ENCODE data around the gene IL1RAPL1.

IL1RAPL1 gene

DNA sequence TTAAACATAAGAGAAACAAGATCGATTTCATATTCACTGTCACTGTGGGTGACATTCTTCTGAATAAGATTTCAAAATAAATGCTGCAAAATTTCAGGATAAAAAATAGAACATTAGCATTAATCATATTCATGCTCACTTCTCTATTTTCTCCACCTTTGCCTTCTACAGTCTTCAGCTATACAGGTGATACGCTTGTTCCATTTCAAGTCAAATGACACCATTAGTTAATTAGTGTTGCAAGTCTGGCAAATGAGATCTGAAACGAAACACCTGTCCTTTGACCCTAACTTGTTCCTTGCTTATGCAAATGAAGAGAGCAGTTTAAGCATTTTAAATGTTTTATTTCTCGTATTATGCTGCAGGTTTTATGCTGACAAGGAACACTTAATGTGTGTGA, 960.6 kb downstream of the IL1RAPL1 start:
- Histone ChIP-seq H3K27me3 (replicated peaks) (no peaks in the 10 kb centered on the region), H3K36me3 (replicated peaks) (no peaks in the 10 kb centered on the region), H3K4me3 (ENCODE audit: low read depth, low read length) (no peak overlapping the region), H3K27ac (no peak overlapping the region)
- in situ Hi-C loops (cut with HindIII; ENCODE audit: low pct_ligation_motif_present, low sequenced_read_pairs), result no loop called here
- no peak for DNase-seq
- TF ChIP-seq, protein P1, sequence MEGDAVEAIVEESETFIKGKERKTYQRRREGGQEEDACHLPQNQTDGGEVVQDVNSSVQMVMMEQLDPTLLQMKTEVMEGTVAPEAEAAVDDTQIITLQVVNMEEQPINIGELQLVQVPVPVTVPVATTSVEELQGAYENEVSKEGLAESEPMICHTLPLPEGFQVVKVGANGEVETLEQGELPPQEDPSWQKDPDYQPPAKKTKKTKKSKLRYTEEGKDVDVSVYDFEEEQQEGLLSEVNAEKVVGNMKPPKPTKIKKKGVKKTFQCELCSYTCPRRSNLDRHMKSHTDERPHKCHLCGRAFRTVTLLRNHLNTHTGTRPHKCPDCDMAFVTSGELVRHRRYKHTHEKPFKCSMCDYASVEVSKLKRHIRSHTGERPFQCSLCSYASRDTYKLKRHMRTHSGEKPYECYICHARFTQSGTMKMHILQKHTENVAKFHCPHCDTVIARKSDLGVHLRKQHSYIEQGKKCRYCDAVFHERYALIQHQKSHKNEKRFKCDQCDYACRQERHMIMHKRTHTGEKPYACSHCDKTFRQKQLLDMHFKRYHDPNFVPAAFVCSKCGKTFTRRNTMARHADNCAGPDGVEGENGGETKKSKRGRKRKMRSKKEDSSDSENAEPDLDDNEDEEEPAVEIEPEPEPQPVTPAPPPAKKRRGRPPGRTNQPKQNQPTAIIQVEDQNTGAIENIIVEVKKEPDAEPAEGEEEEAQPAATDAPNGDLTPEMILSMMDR (IDR thresholded peaks at IDR 0.05; ENCODE audit: low read depth, low read length, missing control alignments), result no peak

- in situ Hi-C loops (cut with HindIII; ENCODE audit: low pct_ligation_motif_present, low sequenced_read_pairs), result no loop called here
- H3K27ac ChIP-seq, result no peak overlapping the region
- TF ChIP-seq, protein P1 (IDR thresholded peaks at IDR 0.05; ENCODE audit: low read depth, low read length, missing control alignments), result no peak
- H3K36me3 ChIP-seq (replicated peaks), result no peaks in the 10 kb centered on the region
- no peaks in the 10 kb centered on the region for H3K27me3 ChIP-seq (replicated peaks)
- no peak for DNase-seq
- H3K4me3 ChIP-seq (ENCODE audit: low read depth, low read length), result no peak overlapping the region
Observed at GRCh38 chrX:29553542-29553941, 966.3 kb downstream of the IL1RAPL1 start.

- no peak overlapping the region for H3K27ac ChIP-seq
- no peak for DNase-seq
- H3K36me3 ChIP-seq (replicated peaks), result no peaks in the 10 kb centered on the region
- no peaks in the 10 kb centered on the region for H3K27me3 ChIP-seq (replicated peaks)
- in situ Hi-C loops (cut with HindIII; ENCODE audit: low pct_ligation_motif_present, low sequenced_read_pairs), result no loop called here
- TF ChIP-seq, protein P1 (IDR thresholded peaks at IDR 0.05; ENCODE audit: low read depth, low read length, missing control alignments), result no peak
- no peak overlapping the region for H3K4me3 ChIP-seq (ENCODE audit: low read depth, low read length)
Observed at GRCh38 chrX:29555465-29556091, 968.3 kb downstream of the IL1RAPL1 start.

DNA sequence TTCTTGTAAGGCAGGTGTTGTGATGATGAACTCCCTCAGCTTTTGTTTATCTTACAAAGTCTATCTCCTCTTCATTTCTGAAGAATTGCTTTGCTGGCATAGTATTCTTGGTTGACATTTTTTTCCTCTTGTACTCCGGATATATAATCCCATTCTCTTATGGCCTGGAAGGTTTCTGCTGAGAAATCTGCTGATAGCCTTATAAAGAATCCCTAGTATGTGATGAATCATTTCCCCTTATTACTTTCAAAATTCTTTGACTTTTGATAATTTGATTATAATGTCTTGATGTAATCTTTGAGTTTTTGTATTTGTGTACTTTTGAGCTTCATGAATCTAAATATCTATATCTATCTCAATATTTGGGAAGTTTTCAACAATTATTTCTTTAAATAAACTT, 972.8 kb downstream of the IL1RAPL1 start:
- H3K4me3 ChIP-seq (ENCODE audit: low read depth, low read length), result no peak overlapping the region
- no peaks in the 10 kb centered on the region for H3K36me3 ChIP-seq (replicated peaks)
- no peak overlapping the region for H3K27ac ChIP-seq
- DNase-seq, result no peak
- in situ Hi-C loops (cut with HindIII; ENCODE audit: low pct_ligation_motif_present, low sequenced_read_pairs), result no loop called here
- H3K27me3 ChIP-seq (replicated peaks), result no peaks in the 10 kb centered on the region
- TF ChIP-seq, protein P1 (IDR thresholded peaks at IDR 0.05; ENCODE audit: low read depth, low read length, missing control alignments), result no peak

- no peak overlapping the region for H3K27ac ChIP-seq
- H3K27me3 ChIP-seq (replicated peaks), result no peaks in the 10 kb centered on the region
- H3K4me3 ChIP-seq (ENCODE audit: low read depth, low read length), result no peak overlapping the region
- DNase-seq, result no peak
- no peaks in the 10 kb centered on the region for H3K36me3 ChIP-seq (replicated peaks)
- in situ Hi-C loops (cut with HindIII; ENCODE audit: low pct_ligation_motif_present, low sequenced_read_pairs), result no loop called here
- TF ChIP-seq, protein P1 (IDR thresholded peaks at IDR 0.05; ENCODE audit: low read depth, low read length, missing control alignments), result no peak
Observed at GRCh38 chrX:29561417-29561816, 974.2 kb downstream of the IL1RAPL1 start.

DNA sequence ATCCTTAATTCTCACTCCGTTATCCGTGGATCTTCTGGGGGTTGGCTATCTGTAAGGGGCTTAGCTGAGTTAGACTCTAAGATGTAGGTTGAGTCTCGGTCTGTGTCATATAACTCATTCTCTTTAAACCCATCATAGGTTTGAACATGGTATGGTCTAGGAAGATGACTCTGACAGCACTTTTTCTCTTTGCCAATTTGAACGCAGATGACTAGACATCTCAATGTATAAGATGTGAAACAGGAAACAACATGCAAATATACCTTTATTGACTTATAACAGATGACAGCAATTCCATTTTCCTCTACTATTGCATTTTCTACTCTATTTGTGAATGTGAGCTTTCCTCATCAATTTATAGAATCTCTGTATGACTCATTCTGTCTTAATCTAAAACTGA, 993.3 kb downstream of the IL1RAPL1 start:
- Histone ChIP-seq H3K36me3 (replicated peaks) (no peaks in the 10 kb centered on the region), H3K27ac (no peak overlapping the region), H3K27me3 (replicated peaks) (no peaks in the 10 kb centered on the region), H3K4me3 (ENCODE audit: low read depth, low read length) (no peak overlapping the region)
- no peak for DNase-seq
- in situ Hi-C loops (cut with HindIII; ENCODE audit: low pct_ligation_motif_present, low sequenced_read_pairs), result no loop called here
- TF ChIP-seq, protein P1 (IDR thresholded peaks at IDR 0.05; ENCODE audit: low read depth, low read length, missing control alignments), result no peak

All from brain microvascular endothelial cell (primary cell).